Neutrophil (primary cell): ENCODE data around the gene MCCC2.

Source experiments
- H3K27ac ChIP-seq: fragments of 200-600 bp; sonication (generic); 2 replicates; pipeline ENCODE4 v1.5.1; 2016; ENCODE audit warnings: mild to moderate bottlenecking, moderate library complexity
- H3K27me3 ChIP-seq: fragments of 200-600 bp; sonication (generic); 2 replicates; pipeline ENCODE4 v1.6.0; 2016; ENCODE audit warnings: mild to moderate bottlenecking
- H3K36me3 ChIP-seq: fragments of 200-600 bp; sonication (generic); 2 replicates; pipeline ENCODE4 v1.5.1; 2017
- H3K4me1 ChIP-seq, 2 experiments: fragments of 200-600 bp in 1 of 2; sonication (generic) in 1 of 2; 1 replicate in 1 of 2; 2 replicates in 1 of 2; pipeline versions ENCODE4 v1.5.1 to v1.6.1; 2013 to 2016; ENCODE audit warnings: low read depth in 1 of 2, low read length in 1 of 2, mild to moderate bottlenecking in 1 of 2, moderate library complexity in 1 of 2; ENCODE audit not compliant: control insufficient read depth in 1 of 2, insufficient read depth in 1 of 2
- H3K4me3 ChIP-seq, 2 experiments: fragments of 200-600 bp in 1 of 2; sonication (generic) in 1 of 2; 1 replicate in 1 of 2; 2 replicates in 1 of 2; pipeline ENCODE4 v1.5.1; 2013 to 2016; ENCODE audit warnings: low read depth in 1 of 2, low read length in 1 of 2, mild to moderate bottlenecking in 1 of 2, moderate library complexity in 1 of 2
- H3K9me3 ChIP-seq: fragments of 200-600 bp; sonication (generic); 2 replicates; pipeline ENCODE4 v1.5.1; 2016
- TF ChIP-seq, protein P1 (sequence below): fragments of 200-600 bp; sonication (generic); IDR thresholded peaks from 2 replicates; pipeline ENCODE4 v1.5.1; 2016; ENCODE audit warnings: antibody characterized with exemption

Gene MCCC2

GRCh38 chr5:71586052-71586940 is 844 bp upstream of the MCCC2 start:
- peak overlapping the region; percentile 75 for H3K27ac ChIP-seq
- no peaks in the 10 kb centered on the region for H3K9me3 ChIP-seq
- peaks cover 10 to 14% of the 10 kb centered on the region in 2 experiments for H3K4me1 ChIP-seq
- no peaks in the 10 kb centered on the region for H3K36me3 ChIP-seq
- no peaks in the 10 kb centered on the region for H3K27me3 ChIP-seq
- peak overlapping the region; percentile 72 to 78 for H3K4me3 ChIP-seq
- TF ChIP-seq, protein P1, sequence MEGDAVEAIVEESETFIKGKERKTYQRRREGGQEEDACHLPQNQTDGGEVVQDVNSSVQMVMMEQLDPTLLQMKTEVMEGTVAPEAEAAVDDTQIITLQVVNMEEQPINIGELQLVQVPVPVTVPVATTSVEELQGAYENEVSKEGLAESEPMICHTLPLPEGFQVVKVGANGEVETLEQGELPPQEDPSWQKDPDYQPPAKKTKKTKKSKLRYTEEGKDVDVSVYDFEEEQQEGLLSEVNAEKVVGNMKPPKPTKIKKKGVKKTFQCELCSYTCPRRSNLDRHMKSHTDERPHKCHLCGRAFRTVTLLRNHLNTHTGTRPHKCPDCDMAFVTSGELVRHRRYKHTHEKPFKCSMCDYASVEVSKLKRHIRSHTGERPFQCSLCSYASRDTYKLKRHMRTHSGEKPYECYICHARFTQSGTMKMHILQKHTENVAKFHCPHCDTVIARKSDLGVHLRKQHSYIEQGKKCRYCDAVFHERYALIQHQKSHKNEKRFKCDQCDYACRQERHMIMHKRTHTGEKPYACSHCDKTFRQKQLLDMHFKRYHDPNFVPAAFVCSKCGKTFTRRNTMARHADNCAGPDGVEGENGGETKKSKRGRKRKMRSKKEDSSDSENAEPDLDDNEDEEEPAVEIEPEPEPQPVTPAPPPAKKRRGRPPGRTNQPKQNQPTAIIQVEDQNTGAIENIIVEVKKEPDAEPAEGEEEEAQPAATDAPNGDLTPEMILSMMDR = no peak

DNA sequence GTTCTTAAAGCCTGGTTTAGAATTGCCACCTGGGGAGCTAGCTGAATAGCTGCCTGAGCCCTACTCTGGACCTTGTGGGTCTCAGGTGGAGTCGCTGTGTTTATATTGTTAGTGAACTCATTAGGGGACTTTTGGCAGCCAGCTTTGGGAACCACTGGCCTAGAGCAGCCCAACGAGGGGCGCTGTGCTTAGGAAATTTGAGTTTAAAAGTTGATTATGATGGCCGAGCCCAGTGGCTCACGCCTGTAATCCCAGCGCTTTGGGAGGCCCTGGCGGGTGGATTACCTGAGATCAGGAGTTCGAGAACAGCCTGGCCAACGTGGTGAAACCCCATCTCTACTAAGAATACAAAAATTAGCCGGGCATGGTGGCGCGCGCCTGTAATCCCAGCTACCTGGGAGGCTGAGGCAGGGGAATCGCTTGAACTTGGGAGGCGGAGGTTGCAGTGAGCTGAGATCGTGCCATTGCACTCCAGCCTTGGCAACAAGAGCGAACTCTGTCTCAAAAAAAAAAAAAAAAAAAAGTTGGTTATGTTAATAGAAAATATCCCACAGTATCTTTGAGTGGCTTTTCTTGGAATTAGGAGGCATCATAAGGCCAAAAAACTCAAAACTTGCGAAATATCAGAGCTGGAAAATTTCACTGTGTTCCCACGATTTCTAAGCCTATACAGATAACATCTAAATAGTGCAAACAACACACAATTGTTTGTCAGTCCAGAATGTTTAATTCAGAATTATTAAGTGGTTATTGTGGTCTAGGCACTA is 809 bp downstream of the MCCC2 start:
- H3K4me3 ChIP-seq = peak overlapping the region; percentile 72 to 78
- peak overlapping the region; percentile 75 for H3K27ac ChIP-seq
- H3K4me1 ChIP-seq = peaks cover 10 to 14% of the 10 kb centered on the region in 2 experiments
- no peaks in the 10 kb centered on the region for H3K27me3 ChIP-seq
- H3K9me3 ChIP-seq = no peaks in the 10 kb centered on the region
- TF ChIP-seq, protein P1 = no peak
- H3K36me3 ChIP-seq = no peaks in the 10 kb centered on the region

- no peak overlapping the region for H3K4me3 ChIP-seq
- TF ChIP-seq, protein P1 = no peak
Observed at GRCh38 chr5:71588533-71588885, 1.4 kb downstream of the MCCC2 start.

DNA sequence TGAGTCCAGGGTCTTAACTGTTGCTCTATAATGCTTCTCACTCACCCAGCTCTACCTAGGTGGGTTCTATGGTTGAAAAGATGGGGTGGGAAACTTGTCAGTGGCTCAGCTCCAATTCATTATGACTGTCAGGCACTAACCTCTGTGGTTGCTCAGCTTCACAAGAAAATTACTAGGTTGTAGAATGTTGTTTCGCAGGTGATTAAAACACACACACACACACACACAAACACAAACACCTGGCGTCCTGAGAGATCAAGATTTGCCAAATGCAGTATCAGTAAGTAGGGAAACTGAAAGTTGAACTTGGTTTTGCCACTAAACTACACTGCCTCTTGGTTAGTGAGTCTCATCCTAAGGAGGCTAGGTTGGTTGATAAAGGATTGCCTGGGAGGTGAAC is 2.8 kb downstream of the MCCC2 start:
- no peaks in the 10 kb centered on the region for H3K27me3 ChIP-seq
- H3K4me1 ChIP-seq = peaks cover 10 to 14% of the 10 kb centered on the region in 2 experiments
- no peak overlapping the region for H3K4me3 ChIP-seq
- H3K27ac ChIP-seq = no peak overlapping the region
- H3K9me3 ChIP-seq = no peaks in the 10 kb centered on the region
- TF ChIP-seq, protein P1 = no peak
- no peaks in the 10 kb centered on the region for H3K36me3 ChIP-seq

More at GRCh38 chr5:71588533-71588885, 1.4 kb downstream of the MCCC2 start:
- Histone ChIP-seq H3K9me3 (no peaks in the 10 kb centered on the region), H3K27ac (no peak overlapping the region), H3K27me3 (no peaks in the 10 kb centered on the region), H3K36me3 (no peaks in the 10 kb centered on the region), H3K4me1 (peaks cover 10 to 14% of the 10 kb centered on the region in 2 experiments)

GRCh38 chr5:71591100-71591499 is 4.0 kb downstream of the MCCC2 start:
- Histone ChIP-seq H3K9me3 (no peaks in the 10 kb centered on the region), H3K4me3 (no peak overlapping the region), H3K27ac (no peak overlapping the region), H3K4me1 (peaks cover 10 to 14% of the 10 kb centered on the region in 2 experiments), H3K27me3 (no peaks in the 10 kb centered on the region), H3K36me3 (no peaks in the 10 kb centered on the region)
- TF ChIP-seq, protein P1 = no peak
